Ishikawa (cell line): ENCODE measurements around the gene TMEM11.

ENCODE experiments used
- REST ChIP-seq: IDR thresholded peaks from 2 replicates; pipeline ENCODE4 v1.6.1; 2012; ENCODE audit warnings: low read depth, mild to moderate bottlenecking
- TEAD4 ChIP-seq: IDR thresholded peaks from 2 replicates; pipeline ENCODE4 v1.6.1; 2012
- TF ChIP-seq, protein P1 (sequence below): IDR thresholded peaks from 2 replicates; pipeline ENCODE4 v1.6.1; 2012

DNA sequence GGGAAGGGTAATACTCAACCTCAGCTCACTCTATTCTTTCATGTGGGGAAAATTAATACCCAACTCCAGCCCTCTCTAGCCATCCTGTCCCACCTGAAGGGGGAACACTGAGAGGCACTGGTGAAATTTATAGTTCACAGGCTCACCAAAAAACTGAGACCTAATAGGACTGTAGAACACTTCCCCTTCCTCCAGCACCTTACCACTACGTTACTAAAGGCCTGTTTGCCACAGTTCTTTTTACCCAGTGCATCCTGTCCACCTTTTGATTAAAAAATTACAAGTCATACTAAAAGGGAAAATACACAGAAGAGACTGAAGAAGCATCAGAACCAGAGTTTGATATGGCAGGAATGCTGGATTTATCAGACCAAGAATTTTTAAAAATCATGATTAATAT lies 61.2 kb downstream of the TMEM11 start:
- TF ChIP-seq REST (no peak), TEAD4 (no peak)
- TF ChIP-seq, protein P1, sequence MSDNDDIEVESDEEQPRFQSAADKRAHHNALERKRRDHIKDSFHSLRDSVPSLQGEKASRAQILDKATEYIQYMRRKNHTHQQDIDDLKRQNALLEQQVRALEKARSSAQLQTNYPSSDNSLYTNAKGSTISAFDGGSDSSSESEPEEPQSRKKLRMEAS = no peak
